ENCODE results near the gene ZNF827. TPM values are rescaled to one million over a fixed set of nuclear protein-coding genes. Genes with fewer than 3 reads are reported as not detected.

ZNF827 gene
- total and polyA plus RNA-seq, 2 of the 8 experiments (the other 6 are each of a cell fraction or from before 2014, with no cell fraction given), result 25.3 to 26.2 TPM

GRCh38 chr4:145882604-145883003 is 56.0 kb downstream of the ZNF827 start:
- no peak for DNase-seq (ENCODE audit: low read depth in 1 of 2, low spot score in 2 of 2)
- Histone ChIP-seq H4K91ac (replicated peaks; ENCODE audit: insufficient read length, low read length) (no peak overlapping the region), H2BK20ac (ENCODE audit: low read length) (no peak overlapping the region), H4K20me1 (replicated peaks in 1 of 2; ENCODE audit: control insufficient read depth in 1 of 2, insufficient read depth in 2 of 2, low read length in 2 of 2) (no peaks in the 10 kb centered on the region), H3K27ac (ENCODE audit: low read depth, low read length) (no peak overlapping the region), H3K14ac (ENCODE audit: insufficient read length) (no peak overlapping the region), H3K27me3 (replicated peaks in 1 of 4; ENCODE audit: control insufficient read depth in 3 of 4, extremely low read depth in 1 of 4, insufficient read depth in 3 of 4, low read length in 3 of 4) (no peaks in the 10 kb centered on the region), H3K9ac (replicated peaks in 1 of 4; ENCODE audit: extremely low read depth in 1 of 4, low read depth in 3 of 4, low read length in 3 of 4) (no peak overlapping the region), H2BK15ac (ENCODE audit: low read length) (no peak overlapping the region), H2BK12ac (ENCODE audit: low read depth, low read length) (no peak overlapping the region; the same call in 1 of the 2 replicates), H2BK5ac (ENCODE audit: low read depth, low read length) (no peak overlapping the region), H4K8ac (ENCODE audit: extremely low read depth, insufficient read depth, low read length) (no peak overlapping the region), H3K23me2 (ENCODE audit: low read depth, low read length) (no peaks in the 10 kb centered on the region; the same call in 1 of the 2 replicates), H3K23ac (ENCODE audit: insufficient read length) (no peak overlapping the region), H2BK120ac (replicated peaks; ENCODE audit: low read depth, low read length) (no peak overlapping the region), H3K4me2 (ENCODE audit: insufficient read depth in 1 of 2, low read depth in 2 of 2, low read length in 2 of 2) (no peak overlapping the region), H3K56ac (replicated peaks; ENCODE audit: insufficient read length, low read depth, low read length) (no peak overlapping the region), H3K79me1 (ENCODE audit: low read depth, low read length) (peaks cover 2% of the 10 kb centered on the region; the same call in 1 of the 2 replicates), H2AFZ (ENCODE audit: low read length) (no peak overlapping the region), H3K4me3 (ENCODE audit: extremely low read depth in 1 of 4, insufficient read depth in 2 of 4, low read depth in 3 of 4, low read length in 4 of 4) (no peak overlapping the region), H3K18ac (ENCODE audit: extremely low read depth, low read length) (peak overlapping the region; percentile 39; the same call in 1 of the 2 replicates), H3K79me2 (ENCODE audit: control insufficient read depth in 1 of 2, insufficient read depth in 2 of 2, low read length in 2 of 2) (peaks cover 0 to 59% of the 10 kb centered on the region in 2 experiments; a peak in 2 of 4 replicates), H3K4ac (replicated peaks; ENCODE audit: insufficient read length, low read depth, low read length) (no peak overlapping the region), H3K4me1 (replicated peaks in 1 of 4; ENCODE audit: control insufficient read depth in 3 of 4, insufficient read depth in 4 of 4, low read length in 3 of 4) (peaks cover 9 to 29% (median 22%) of the 10 kb centered on the region in 4 experiments), H3K36me3 (ENCODE audit: control insufficient read depth in 2 of 4, insufficient read depth in 4 of 4, low read length in 3 of 4) (peaks cover 0 to 7% (median 7%) of the 10 kb centered on the region in 4 experiments; a peak in 5 of 8 replicates), H3K9me3 (ENCODE audit: insufficient read depth in 2 of 2, low read depth in 1 of 2, low read length in 1 of 2) (no peaks in the 10 kb centered on the region), H4K5ac (ENCODE audit: insufficient read length, low read depth, low read length) (no peak overlapping the region), H2AK5ac (ENCODE audit: low read depth, low read length) (no peak overlapping the region)
- ChIA-PET POLR2A (ENCODE audit: partially characterized antibody) (interaction anchor here (1.6 kb wide), 1 partner anchor 9 kb away, joined by 4 read pairs; no protein-coding TSS in a partner anchor), CTCF (ENCODE audit: partially characterized antibody) (interaction anchor here (0.5 to 2.4 kb wide), 9 partner anchors 9 to 1716 kb away, joined by 3 to 9 read pairs (median 3); no protein-coding TSS in a partner anchor)
- FAIRE-seq, result no peak
- 93% methylated on average over 7 of the region's 7 CpGs; no CpG with 5 or more reads in 1 of the 2 experiments for WGBS, 2 experiments (ENCODE audit: extremely low coverage in 1 of 2, insufficient coverage in 1 of 2, insufficient read length in 1 of 2, insufficient replicate concordance in 2 of 2, low coverage in 1 of 2, low lambda C conversion rate in 2 of 2, missing lambda C conversion rate in 1 of 2)
- TF ChIP-seq CHD1 (IDR thresholded peaks at IDR 0.05; ENCODE audit: low read depth, low read length) (no peak), SIX5 (IDR thresholded peaks at IDR 0.05; ENCODE audit: low read depth, low read length) (no peak), HDAC6 (IDR thresholded peaks at IDR 0.05; ENCODE audit: low read depth, low read length) (no peak), BRCA1 (IDR thresholded peaks at IDR 0.05; ENCODE audit: low read depth, low read length) (no peak), CTCF (IDR thresholded peaks at IDR 0.05; ENCODE audit: control extremely low read depth in 1 of 3, insufficient read depth in 1 of 3, low read depth in 1 of 3, low read length in 3 of 3) (no peak), E2F6 (IDR thresholded peaks at IDR 0.05) (no peak), RAD21 (IDR thresholded peaks at IDR 0.05 in 1 of 2, conservative IDR thresholded peaks at IDR 0.05 in 1 of 2; ENCODE audit: low read depth in 2 of 2, low read length in 2 of 2) (no peak), BCL11A (IDR thresholded peaks at IDR 0.05; ENCODE audit: low read depth in 2 of 2, low read length in 2 of 2) (no peak), SUZ12 (IDR thresholded peaks at IDR 0.05; ENCODE audit: low read length) (no peak), YY1 (IDR thresholded peaks at IDR 0.05; ENCODE audit: low read depth, low read length) (no peak)

Data from H1 (cell line).